ENCODE data around the gene DYRK1A.
A peak's percentile ranks its signal among the peaks of the same experiment; 100 is the strongest.

- TF ChIP-seq, protein P1, sequence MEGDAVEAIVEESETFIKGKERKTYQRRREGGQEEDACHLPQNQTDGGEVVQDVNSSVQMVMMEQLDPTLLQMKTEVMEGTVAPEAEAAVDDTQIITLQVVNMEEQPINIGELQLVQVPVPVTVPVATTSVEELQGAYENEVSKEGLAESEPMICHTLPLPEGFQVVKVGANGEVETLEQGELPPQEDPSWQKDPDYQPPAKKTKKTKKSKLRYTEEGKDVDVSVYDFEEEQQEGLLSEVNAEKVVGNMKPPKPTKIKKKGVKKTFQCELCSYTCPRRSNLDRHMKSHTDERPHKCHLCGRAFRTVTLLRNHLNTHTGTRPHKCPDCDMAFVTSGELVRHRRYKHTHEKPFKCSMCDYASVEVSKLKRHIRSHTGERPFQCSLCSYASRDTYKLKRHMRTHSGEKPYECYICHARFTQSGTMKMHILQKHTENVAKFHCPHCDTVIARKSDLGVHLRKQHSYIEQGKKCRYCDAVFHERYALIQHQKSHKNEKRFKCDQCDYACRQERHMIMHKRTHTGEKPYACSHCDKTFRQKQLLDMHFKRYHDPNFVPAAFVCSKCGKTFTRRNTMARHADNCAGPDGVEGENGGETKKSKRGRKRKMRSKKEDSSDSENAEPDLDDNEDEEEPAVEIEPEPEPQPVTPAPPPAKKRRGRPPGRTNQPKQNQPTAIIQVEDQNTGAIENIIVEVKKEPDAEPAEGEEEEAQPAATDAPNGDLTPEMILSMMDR (IDR thresholded peaks at IDR 0.05; ENCODE audit: poor library complexity, severe bottlenecking), result no peak
- TF ChIP-seq TAF1 (IDR thresholded peaks at IDR 0.05; ENCODE audit: low read depth) (no peak), EP300 (conservative IDR thresholded peaks at IDR 0.05; ENCODE audit: poor library complexity, severe bottlenecking) (no peak), POLR2AphosphoS5 (IDR thresholded peaks at IDR 0.05) (peak; percentile 13), EZH2 (IDR thresholded peaks at IDR 0.05; ENCODE audit: borderline replicate concordance, insufficient read depth, low read length, poor library complexity, severe bottlenecking) (no peak), RAD21 (conservative IDR thresholded peaks at IDR 0.05) (no peak), MXI1 (conservative IDR thresholded peaks at IDR 0.05; ENCODE audit: poor library complexity, severe bottlenecking) (no peak)
- TF ChIP-seq, protein P2, sequence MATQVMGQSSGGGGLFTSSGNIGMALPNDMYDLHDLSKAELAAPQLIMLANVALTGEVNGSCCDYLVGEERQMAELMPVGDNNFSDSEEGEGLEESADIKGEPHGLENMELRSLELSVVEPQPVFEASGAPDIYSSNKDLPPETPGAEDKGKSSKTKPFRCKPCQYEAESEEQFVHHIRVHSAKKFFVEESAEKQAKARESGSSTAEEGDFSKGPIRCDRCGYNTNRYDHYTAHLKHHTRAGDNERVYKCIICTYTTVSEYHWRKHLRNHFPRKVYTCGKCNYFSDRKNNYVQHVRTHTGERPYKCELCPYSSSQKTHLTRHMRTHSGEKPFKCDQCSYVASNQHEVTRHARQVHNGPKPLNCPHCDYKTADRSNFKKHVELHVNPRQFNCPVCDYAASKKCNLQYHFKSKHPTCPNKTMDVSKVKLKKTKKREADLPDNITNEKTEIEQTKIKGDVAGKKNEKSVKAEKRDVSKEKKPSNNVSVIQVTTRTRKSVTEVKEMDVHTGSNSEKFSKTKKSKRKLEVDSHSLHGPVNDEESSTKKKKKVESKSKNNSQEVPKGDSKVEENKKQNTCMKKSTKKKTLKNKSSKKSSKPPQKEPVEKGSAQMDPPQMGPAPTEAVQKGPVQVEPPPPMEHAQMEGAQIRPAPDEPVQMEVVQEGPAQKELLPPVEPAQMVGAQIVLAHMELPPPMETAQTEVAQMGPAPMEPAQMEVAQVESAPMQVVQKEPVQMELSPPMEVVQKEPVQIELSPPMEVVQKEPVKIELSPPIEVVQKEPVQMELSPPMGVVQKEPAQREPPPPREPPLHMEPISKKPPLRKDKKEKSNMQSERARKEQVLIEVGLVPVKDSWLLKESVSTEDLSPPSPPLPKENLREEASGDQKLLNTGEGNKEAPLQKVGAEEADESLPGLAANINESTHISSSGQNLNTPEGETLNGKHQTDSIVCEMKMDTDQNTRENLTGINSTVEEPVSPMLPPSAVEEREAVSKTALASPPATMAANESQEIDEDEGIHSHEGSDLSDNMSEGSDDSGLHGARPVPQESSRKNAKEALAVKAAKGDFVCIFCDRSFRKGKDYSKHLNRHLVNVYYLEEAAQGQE (IDR thresholded peaks at IDR 0.05; ENCODE audit: borderline replicate concordance), result no peak
These were observed 156.2 kb downstream of the DYRK1A start for GRCh38 chr21:37522641-37523295.
